D721Med (cell line): Measurements from ENCODE around the gene ZFAND2A.
"Not testable (repeated sequence)": the region's sequence is repeated elsewhere in the genome, so short reads cannot be mapped to it uniquely, and the experiment has no call there.

Source experiments
- DNase-seq: peaks from one replicate; pipeline ENCODE4 v3.0.0; 2011; ENCODE audit warnings: low spot score; ENCODE audit not compliant: insufficient read length
- FAIRE-seq: peaks from 2 replicates; lab custom pipeline; 2011; peaks lifted over from hg19 to GRCh38; lab: Jason Lieb, UNC
- TF ChIP-seq, protein P1 (sequence below): IDR thresholded peaks from 2 replicates; pipeline ENCODE4 v1.5.1; 2012; ENCODE audit warnings: mild to moderate bottlenecking, control low read depth; ENCODE audit not compliant: insufficient read depth; ENCODE audit errors: missing control alignments

The ZFAND2A gene

DNA sequence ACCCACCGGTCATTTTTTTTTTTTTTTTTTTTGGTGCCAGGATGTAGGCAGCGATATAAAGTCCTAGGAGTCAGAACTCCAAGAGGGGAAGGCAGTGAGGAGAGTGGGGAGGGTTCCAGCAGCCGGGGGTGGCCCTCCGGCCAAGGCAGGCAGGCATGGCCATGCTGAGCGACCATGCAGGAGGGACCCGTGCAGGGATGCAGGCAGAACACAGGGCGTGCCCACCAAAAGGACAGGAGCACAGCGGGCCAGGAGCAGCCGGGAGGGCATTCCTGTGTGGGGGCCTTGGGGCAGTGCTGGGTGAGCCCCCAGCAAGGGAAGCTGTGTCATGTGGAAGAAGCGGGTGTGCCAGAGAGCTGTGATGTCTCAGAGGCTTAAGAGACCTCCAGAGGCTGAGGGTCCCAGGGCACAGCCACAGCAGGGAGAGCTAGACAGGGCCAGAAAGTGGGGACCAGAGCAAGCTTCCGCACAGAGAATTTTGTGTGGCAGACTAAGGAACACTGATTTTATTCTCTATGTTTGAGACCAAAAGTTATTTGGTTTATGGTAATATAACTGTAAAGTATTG is 5.7 kb downstream of the ZFAND2A start:
- TF ChIP-seq, protein P1, sequence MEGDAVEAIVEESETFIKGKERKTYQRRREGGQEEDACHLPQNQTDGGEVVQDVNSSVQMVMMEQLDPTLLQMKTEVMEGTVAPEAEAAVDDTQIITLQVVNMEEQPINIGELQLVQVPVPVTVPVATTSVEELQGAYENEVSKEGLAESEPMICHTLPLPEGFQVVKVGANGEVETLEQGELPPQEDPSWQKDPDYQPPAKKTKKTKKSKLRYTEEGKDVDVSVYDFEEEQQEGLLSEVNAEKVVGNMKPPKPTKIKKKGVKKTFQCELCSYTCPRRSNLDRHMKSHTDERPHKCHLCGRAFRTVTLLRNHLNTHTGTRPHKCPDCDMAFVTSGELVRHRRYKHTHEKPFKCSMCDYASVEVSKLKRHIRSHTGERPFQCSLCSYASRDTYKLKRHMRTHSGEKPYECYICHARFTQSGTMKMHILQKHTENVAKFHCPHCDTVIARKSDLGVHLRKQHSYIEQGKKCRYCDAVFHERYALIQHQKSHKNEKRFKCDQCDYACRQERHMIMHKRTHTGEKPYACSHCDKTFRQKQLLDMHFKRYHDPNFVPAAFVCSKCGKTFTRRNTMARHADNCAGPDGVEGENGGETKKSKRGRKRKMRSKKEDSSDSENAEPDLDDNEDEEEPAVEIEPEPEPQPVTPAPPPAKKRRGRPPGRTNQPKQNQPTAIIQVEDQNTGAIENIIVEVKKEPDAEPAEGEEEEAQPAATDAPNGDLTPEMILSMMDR: no peak

DNA sequence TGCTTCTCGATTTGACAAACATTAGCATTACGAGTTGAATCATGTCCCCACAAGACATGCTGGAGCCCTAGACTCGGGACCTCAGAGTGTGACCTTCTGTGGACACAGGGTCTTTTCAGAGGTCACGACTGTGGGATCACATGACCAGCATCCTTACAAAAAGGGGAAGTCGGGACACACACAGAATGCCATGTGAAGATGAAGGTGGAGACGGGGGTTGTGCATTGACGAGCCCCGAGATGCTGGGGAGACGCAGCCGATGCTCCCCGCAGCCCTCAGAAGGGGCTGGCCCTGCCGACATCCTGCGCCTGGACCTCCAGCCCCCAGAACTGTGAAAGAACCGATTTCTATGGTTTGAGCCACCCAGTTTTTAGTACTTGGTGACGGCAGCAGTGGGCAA is 7.5 kb downstream of the ZFAND2A start:
- FAIRE-seq: no peak
- no peak for DNase-seq
- TF ChIP-seq, protein P1: no peak

More for the DNA sequence above, 5.7 kb downstream of the ZFAND2A start:
- DNase-seq (no peak), FAIRE-seq (no peak)

DNA sequence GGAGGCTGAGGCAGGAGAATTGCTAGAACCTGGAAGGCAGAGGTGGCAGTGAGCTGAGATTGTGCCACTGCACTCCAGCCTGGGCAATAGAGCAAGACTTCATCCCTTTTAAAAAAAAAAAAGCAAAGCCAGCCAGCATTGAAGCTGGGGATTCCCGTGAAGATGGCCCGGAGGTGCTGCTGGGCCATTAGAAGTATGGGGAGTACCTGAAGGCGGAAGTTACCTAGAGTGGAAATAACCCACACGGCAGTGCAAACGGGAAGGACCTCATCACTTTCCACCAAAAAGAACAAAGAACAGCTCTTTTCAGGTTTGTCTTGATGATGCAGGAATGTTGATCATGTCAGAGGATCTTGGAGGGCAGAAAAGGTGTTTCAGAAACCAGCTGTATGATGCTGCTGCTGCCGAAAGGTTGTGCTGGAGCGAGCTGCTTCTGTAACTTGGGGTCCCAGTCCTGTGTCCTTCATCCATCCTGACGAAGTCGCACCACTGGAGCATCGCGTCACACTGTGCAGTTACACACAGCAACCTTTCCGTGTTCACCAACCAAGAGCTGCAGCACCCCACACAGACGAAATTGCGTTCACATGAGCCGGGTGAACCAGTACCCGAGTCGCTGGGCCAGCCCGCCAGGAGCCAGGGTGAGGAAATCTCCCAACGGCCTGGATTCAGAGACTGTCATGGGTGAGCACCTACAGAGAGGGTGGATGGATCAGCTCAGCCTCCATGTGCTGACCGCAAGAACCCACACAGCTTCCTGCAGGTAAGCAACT is 8.2 kb downstream of the ZFAND2A start:
- no peak for FAIRE-seq

DNA sequence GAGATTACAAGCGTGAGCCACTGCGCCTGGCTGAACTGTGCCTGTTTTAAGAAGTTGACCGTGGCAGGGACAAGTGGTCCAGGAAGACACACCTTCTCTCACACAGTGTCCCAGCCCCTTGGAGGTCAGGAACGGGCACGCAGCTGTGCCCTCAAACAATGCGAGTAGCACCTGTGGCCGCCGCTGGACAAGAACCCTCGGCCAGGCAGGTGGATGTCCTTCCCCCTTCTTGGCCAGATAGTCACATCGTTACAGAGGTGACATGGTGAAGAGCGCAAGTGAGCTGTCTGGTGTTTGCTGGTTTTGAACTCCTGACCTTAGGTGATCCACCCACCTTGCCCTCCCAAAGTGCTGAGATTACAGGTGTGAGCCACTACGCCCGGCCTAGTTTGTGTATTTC is 8.8 kb downstream of the ZFAND2A start:
- TF ChIP-seq, protein P1: no peak
- FAIRE-seq (no peak), DNase-seq (no peak)

More for the DNA sequence above, 8.2 kb downstream of the ZFAND2A start:
- TF ChIP-seq, protein P1: no peak
- no peak for DNase-seq

DNA sequence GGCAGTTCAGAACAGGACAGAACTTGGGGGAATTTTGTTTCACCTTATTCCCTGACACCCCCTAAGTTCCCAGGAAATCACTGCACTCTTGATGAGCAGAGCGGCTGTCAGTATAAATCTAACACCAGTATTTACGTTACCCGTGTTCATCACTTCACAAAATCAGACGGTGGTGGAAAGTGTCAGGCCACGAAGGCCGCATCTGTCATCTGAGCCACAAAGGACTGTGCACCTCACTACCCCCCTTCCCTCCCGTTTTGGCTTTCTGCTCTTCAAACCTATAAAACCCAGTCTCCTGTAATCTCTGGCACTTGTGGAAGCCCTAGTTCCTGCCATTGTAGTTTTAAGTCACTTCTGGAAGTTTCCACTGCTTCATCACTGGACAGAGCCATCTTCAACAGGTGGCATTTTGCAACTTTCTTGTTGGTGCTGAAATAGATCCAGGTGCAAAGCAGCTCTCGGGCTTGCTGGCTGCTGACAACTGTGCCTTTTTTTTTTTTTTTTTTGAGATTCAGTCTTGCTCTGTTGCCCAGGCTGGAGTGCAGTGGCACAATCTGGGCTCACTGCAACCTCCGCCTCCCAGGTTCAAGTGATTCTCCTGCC is 9.5 kb downstream of the ZFAND2A start:
- FAIRE-seq (no peak), DNase-seq (no peak)
- TF ChIP-seq, protein P1: no peak

DNA sequence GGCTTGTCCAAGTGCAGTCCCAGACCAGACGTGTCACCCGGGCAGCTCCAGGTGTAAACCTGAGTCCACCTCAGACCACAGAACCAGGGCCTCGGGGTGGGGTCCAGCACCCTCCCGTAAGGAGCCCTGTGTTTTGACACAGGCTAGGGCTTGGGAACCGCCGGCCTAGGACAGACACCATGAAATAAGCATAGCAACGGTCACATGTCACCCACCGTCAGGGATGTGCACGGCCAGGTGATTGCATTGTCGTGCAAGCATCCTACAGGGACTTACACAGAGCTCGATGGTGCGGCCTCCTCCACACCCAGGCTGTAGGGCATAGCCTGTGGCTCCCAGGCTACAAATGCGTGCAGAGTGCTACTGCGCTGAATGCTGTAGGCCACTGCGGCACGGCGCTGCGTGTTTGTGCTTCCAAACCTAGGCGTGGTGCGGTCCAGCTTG is 10.6 kb downstream of the ZFAND2A start:
- DNase-seq (no peak), FAIRE-seq (no peak)
- TF ChIP-seq, protein P1: no peak

DNA sequence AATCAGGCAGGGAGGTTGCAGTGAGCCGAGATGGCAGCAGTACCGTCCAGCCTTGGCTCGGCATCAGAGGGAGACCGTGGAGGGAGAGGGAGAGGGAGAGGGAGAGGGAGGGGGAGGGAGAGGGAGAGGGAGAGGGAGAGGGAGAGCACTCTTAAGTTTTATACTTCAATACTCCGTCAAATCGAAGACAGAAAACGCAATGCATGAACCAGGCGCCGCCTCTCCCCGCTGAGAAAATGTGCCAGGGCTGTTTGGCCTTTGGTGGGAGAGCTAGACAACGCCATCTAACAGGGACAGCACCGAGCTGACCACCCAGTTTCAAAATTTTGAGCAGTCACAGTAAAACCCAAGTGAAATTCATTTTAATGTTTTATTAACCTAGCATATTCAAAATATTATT is 12.1 kb downstream of the ZFAND2A start:
- DNase-seq, FAIRE-seq: not testable (repeated sequence)
